NT2/D1 (cell line): ENCODE measurements around the gene NRL.
"Not testable (repeated sequence)": the region's sequence is repeated elsewhere in the genome, so short reads cannot be mapped to it uniquely, and the experiment has no call there.

Experiments
- DNase-seq: peaks from one replicate; pipeline ENCODE4 v3.0.0-alpha.2; 2011; ENCODE audit warnings: low read depth, low spot score
- H3K27me3 ChIP-seq: 2 replicates; pipeline ENCODE4 v1.6.0; 2011; ENCODE audit warnings: mild to moderate bottlenecking; ENCODE audit not compliant: insufficient read length, insufficient read depth
- H3K36me3 ChIP-seq: 2 replicates; pipeline ENCODE4 v1.6.1; 2011; ENCODE audit warnings: mild to moderate bottlenecking, low read length, mixed read lengths; ENCODE audit not compliant: insufficient read depth, insufficient read length
- H3K4me1 ChIP-seq: 2 replicates; pipeline ENCODE4 v1.5.1; 2011; ENCODE audit not compliant: insufficient read depth, insufficient read length
- H3K4me3 ChIP-seq: 2 replicates; pipeline ENCODE4 v1.5.1; 2011; ENCODE audit warnings: low read depth; ENCODE audit not compliant: insufficient read length
- H3K9ac ChIP-seq: 2 replicates; pipeline ENCODE4 v1.6.0; 2011; ENCODE audit warnings: low read depth; ENCODE audit not compliant: insufficient read length
- H3K9me3 ChIP-seq: 2 replicates; pipeline ENCODE4 v1.5.1; 2011; ENCODE audit warnings: mild to moderate bottlenecking, low read length; ENCODE audit not compliant: insufficient read depth
- SUZ12 ChIP-seq: IDR thresholded peaks from 2 replicates; pipeline ENCODE4 v1.6.1; 2011; ENCODE audit not compliant: insufficient read length, insufficient read depth; ENCODE audit errors: extremely low read depth
- YY1 ChIP-seq: IDR thresholded peaks from 2 replicates; pipeline ENCODE4 v1.6.1; 2011; ENCODE audit not compliant: insufficient read length, insufficient read depth
- ZNF274 ChIP-seq: IDR thresholded peaks from 2 replicates; pipeline ENCODE4 v1.6.1; 2011; ENCODE audit warnings: mild to moderate bottlenecking, low read depth, low read length

Gene NRL

GRCh38 chr14:24108336-24108874, 6.3 kb downstream of the NRL start:
- Histone ChIP-seq H3K27me3 (no peaks in the 10 kb centered on the region), H3K4me3 (no peak overlapping the region), H3K9me3 (no peaks in the 10 kb centered on the region; the same call in 1 of the 2 replicates), H3K4me1 (no peaks in the 10 kb centered on the region), H3K36me3 (peaks cover 9% of the 10 kb centered on the region), H3K9ac (no peak overlapping the region)
- TF ChIP-seq YY1 (no peak), ZNF274 (no peak), SUZ12 (no peak)
- no peak for DNase-seq

- DNase-seq, result no peak
- no peaks in the 10 kb centered on the region for H3K27me3 ChIP-seq
- H3K9me3 ChIP-seq, result no peaks in the 10 kb centered on the region; the same call in 1 of the 2 replicates
- TF ChIP-seq SUZ12, result no peak
- H3K4me1 ChIP-seq, result no peaks in the 10 kb centered on the region
- no peak overlapping the region for H3K4me3 ChIP-seq
- no peak overlapping the region for H3K9ac ChIP-seq
- H3K36me3 ChIP-seq, result peaks cover 21% of the 10 kb centered on the region
Measured at GRCh38 chr14:24106672-24107271, 8.0 kb downstream of the NRL start.

DNA sequence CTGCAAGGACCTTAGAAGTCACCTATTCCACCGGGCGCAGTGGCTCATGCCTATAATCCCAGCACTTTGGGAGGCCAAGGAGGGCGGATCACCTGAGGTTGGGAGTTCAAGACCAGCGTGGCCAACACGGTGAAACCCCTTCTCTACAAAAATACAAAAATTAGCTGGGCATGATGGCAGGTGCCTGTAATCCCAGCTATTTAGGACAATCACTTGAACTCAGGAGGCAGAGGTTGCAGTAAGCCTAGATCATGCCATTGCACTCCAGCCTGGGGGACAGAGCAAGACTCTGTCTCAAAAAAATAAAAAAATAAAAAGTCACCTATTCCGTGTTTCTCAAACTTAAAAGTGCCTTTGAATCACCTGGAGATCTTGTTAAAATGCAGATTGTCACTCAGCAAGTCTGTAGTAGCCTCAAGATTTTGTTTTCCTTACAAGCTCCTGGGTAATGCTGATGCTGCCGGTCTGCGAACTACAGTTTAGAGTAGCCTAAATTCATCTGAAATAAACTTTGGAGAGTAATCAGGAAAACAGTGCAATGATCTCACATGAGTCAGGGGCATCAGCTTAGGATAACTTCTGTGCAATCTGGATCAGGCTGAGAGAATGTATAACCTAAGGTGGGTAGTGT, 9.0 kb downstream of the NRL start:
- not testable (repeated sequence) for H3K4me1 ChIP-seq, H3K4me3 ChIP-seq, H3K27me3 ChIP-seq, H3K9me3 ChIP-seq, H3K9ac ChIP-seq, DNase-seq
- peaks cover 28% of the 10 kb centered on the region for H3K36me3 ChIP-seq

DNA sequence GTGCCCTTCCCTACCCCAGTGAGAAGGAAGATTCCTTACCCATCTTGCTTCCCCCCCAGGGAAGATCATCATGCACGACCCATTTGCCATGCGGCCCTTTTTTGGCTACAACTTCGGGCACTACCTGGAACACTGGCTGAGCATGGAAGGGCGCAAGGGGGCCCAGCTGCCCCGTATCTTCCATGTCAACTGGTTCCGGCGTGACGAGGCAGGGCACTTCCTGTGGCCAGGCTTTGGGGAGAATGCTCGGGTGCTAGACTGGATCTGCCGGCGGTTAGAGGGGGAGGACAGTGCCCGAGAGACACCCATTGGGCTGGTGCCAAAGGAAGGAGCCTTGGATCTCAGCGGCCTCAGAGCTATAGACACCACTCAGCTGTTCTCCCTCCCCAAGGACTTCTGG, 11.3 kb downstream of the NRL start:
- DNase-seq, result no peak
- Histone ChIP-seq H3K4me1 (no peaks in the 10 kb centered on the region), H3K27me3 (no peaks in the 10 kb centered on the region), H3K36me3 (peaks cover 49% of the 10 kb centered on the region), H3K9me3 (no peaks in the 10 kb centered on the region; the same call in 1 of the 2 replicates), H3K4me3 (no peak overlapping the region), H3K9ac (no peak overlapping the region)
- no peak for TF ChIP-seq ZNF274
- no peak for TF ChIP-seq YY1
- TF ChIP-seq SUZ12, result no peak

DNA sequence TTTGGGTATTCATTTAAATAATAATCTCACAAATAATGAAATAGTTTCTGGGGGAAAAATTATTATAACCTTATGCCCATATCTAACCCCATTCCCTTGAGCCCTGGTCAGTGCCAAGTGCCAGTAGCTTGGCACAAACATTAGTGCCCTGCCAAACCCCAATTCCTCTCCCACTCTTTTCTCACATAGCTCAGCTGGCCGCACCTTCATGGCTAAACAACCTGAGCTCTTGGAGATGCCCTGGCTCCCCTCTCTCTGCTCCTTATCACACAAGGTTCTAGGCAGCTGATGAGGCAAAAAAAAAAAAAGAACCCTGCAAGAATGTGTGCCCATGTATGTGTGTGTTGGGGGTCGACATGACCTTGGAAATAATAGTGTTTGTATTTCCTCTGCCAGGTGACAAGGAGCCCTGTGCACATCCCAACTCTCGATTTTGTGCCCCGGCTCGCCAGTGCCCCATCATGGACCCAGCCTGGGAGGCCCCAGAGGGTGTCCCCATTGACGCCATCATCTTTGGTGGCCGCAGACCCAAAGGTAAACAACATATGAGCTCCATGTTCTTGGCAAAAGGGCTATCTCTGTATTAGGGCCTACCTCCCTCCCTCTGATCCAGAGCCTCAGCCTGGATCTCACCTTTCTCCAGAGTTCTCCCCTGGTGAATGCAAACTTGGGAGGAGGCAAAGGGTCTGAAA, 12.2 kb downstream of the NRL start:
- TF ChIP-seq SUZ12, result no peak
- no peak for TF ChIP-seq ZNF274
- no peak for TF ChIP-seq YY1
- Histone ChIP-seq H3K4me1 (no peaks in the 10 kb centered on the region), H3K4me3 (no peak overlapping the region), H3K9ac (no peak overlapping the region), H3K27me3 (no peaks in the 10 kb centered on the region), H3K9me3 (no peaks in the 10 kb centered on the region; the same call in 1 of the 2 replicates), H3K36me3 (peaks cover 55% of the 10 kb centered on the region)
- no peak for DNase-seq

- Histone ChIP-seq H3K4me1 (no peaks in the 10 kb centered on the region), H3K9ac (no peak overlapping the region), H3K27me3 (no peaks in the 10 kb centered on the region), H3K9me3 (no peaks in the 10 kb centered on the region; the same call in 1 of the 2 replicates), H3K4me3 (no peak overlapping the region), H3K36me3 (peaks cover 63% of the 10 kb centered on the region)
- no peak for TF ChIP-seq SUZ12
- no peak for DNase-seq
Measured at GRCh38 chr14:24100982-24101494, 13.7 kb downstream of the NRL start.

- H3K36me3 ChIP-seq, result peaks cover 63% of the 10 kb centered on the region
- DNase-seq, result no peak
- H3K27me3 ChIP-seq, result no peaks in the 10 kb centered on the region
- peaks cover 2% of the 10 kb centered on the region for H3K4me1 ChIP-seq
- H3K9me3 ChIP-seq, result no peaks in the 10 kb centered on the region; the same call in 1 of the 2 replicates
- no peak overlapping the region for H3K4me3 ChIP-seq
- TF ChIP-seq YY1 (no peak), ZNF274 (no peak), SUZ12 (no peak)
- no peak overlapping the region for H3K9ac ChIP-seq
Measured at GRCh38 chr14:24100197-24100981, 14.4 kb downstream of the NRL start.
